ENCODE data around the gene GNGT2.
A peak's percentile ranks its signal among the peaks of the same experiment; 100 is the strongest.
"Not testable (repeated sequence)": the region's sequence is repeated elsewhere in the genome, so short reads cannot be mapped to it uniquely, and the experiment has no call there.

GNGT2 gene

DNA sequence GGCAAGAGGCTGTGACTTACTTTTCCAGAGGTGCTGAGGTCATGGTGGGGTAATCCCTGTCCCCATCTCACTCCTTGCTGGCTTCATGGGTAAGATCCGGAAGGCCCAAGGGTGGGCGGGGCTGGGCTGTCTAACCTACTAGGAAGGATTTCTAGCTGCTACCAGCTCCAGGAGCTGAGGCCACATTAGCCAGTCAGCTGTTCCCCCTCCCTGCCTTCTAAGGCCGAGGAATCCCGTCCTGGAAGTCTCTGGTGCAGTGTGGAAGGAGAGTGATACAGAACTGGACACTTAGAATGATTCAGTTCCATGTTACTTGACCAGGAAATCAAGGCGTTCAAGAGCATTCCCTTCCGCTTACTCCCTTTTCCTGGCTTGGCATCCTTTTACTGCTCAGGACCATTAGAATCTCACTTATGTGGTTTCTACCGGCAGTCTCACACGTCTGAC is 8.9 kb downstream of the GNGT2 start:
- no peak for FAIRE-seq

DNA sequence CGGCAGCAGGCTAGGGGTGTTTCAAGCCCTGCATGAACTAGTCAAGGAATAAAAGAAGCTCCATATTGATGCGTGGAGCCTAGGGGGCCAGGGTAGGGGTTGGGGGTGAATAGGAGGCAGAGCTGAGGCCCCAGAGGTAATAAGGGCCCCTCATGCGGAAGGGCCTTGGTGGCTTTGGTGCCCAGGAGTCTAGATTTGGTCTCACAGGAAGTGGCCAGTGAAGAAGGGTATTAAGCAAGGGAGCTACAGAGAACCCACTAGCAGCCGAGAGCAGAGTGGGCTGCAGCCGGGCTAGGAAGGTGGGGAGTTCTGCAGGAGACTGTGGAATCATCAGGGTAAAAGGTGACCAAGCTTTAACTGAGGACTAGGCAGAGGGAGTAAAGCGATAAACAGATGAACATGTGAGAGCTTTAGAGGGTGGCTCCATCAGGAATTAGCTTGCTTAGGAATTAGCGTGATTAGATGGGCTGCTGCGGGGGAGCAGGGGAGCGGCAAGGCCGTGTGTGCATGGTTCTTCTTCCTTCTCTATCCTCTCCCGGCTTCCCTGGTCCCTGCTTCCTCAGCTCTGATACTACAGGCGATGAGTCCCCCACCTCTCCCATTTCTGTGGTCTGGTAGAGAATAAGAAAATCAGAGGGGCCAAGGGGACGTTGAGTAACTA is 9.8 kb downstream of the GNGT2 start:
- FAIRE-seq: no peak

DNA sequence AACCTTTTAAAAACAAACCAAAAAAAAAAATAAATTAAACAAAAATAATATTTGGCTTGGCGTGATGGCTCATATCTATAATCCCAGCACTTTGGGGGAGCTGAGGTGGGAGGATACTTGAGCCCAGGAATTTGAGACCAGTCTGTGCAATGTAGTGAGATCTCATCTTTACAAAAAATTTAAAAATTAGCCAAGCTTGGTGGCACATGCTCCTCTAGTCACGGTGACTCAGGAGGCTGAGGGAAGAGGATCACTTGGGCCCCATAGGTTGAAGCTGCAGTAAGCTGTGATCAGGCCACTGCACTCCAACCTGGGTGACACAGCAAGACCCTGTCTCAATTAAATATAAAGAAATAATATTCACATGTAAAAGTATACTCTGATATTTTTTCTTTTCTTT is 12.2 kb downstream of the GNGT2 start:
- FAIRE-seq: no peak

DNA sequence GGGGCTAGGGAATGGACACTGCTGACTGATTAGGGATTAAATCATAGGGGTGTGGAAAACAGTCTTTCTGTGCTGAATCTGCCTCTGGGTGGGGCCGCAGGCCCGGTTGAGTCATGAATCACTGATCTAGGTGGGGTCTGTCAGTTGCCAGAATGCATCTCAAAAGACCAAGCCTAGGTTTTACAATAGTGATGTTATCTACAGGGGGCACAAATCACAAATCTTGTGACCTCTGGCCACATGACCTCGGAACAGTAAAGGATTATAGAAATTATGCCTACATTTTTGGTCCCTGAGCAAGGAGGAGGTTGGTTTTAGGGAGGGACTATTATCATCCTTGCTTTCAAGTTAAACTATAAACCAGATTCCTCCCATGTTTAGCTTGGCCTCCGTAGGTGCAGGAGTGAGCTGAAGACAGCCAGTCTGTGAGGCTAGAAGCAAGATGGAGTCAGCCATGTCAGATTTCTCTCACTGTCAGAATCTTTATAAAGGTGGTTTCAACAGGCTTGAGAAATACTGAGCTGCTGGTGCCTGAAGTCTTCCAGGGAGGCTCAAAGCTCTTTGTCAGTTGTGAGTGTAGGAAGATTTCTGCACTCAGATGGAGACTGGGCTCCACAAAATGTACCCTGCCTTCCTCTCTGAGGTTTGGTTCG is 12.9 kb downstream of the GNGT2 start:
- no peak for FAIRE-seq

DNA sequence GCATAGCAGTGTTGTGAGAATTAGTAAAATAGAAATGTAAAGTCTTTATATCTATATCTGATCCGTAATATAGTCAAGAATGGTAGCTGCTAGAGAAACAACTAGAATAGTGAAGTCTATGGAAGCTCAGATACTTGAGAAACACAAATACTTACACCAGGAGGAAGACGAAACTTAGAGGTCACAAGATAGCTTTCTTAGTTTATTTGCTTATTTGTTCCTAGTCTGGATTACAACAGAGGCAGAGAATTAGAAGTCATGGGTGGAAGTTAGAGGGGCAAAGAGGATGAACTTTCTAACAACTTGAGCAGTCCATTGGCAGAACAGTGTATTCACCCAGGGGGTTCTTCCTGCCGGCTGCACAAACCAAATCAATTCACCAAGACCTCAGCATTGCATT is 13.9 kb downstream of the GNGT2 start:
- FAIRE-seq: no peak

DNA sequence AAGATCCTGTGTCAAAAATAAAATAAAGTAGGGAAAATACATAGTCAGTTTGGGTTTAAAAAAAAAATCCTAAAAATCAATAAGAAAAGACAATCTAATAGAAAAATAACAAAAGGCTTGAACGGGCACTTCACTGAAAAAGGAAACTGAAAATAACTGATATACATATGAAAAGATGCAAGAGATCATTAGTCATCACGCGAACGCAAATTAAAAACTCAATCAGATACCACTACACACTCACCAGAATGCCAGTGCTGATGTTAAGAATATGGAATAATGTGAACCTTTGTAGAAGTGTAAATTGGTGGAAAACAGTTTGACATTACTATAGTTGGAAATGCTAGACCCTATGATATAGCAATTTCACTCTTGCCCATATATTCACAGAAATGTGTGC is 14.6 kb downstream of the GNGT2 start:
- FAIRE-seq: no peak

DNA sequence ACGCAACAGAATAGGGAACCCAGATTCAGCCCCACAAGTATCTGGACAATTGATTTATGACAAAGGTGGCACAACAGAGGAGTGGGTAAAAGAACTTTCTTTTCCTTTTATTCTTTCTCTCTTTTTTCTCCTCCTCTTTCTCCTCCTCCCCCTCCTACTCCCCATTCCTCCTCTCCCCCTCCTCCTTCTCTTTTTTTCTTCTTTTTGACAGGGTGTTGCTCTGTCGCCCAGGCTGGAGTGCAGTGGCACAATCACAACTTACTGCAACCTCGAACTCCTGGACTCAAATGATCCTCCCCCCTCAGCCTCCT is 16.1 kb downstream of the GNGT2 start:
- FAIRE-seq: no peak

DNA sequence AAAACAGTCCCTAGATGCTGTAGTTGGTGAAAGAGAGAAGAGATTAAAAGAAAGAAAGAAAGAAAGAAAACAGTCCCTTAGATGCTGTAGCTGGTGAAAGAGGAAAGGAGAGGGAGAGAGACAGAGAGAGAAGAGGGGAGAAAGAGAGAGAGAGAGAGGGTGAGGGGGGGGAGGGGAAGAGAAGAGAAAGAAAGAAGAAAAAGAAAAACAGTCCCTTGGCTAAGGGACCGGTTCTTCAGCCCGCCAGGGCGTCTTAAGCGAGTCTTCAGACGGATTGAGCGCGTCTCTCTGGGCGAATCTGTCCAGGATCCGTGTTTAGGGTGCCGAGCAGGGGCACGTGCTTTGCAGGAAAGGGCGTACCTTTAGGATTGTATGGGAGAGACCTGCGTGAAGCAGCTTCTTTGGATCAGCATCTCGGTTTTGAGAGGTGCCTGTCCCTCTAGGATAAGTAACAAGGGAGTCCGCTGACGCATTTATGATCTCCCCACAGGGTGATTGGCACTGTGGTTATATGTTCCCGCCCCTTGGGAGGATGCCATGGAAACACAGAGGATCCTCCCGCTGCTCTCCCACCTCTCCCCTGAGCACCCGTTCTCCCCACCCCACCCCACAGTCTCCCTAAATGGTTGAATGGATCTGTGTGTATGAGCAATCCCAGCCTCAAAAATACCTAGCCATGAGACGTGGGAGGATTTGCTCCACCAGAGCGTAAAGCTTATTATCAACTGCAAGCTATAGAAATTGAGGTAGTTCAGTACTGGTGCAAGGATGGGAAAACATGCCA is 16.7 kb downstream of the GNGT2 start:
- no peak for FAIRE-seq

DNA sequence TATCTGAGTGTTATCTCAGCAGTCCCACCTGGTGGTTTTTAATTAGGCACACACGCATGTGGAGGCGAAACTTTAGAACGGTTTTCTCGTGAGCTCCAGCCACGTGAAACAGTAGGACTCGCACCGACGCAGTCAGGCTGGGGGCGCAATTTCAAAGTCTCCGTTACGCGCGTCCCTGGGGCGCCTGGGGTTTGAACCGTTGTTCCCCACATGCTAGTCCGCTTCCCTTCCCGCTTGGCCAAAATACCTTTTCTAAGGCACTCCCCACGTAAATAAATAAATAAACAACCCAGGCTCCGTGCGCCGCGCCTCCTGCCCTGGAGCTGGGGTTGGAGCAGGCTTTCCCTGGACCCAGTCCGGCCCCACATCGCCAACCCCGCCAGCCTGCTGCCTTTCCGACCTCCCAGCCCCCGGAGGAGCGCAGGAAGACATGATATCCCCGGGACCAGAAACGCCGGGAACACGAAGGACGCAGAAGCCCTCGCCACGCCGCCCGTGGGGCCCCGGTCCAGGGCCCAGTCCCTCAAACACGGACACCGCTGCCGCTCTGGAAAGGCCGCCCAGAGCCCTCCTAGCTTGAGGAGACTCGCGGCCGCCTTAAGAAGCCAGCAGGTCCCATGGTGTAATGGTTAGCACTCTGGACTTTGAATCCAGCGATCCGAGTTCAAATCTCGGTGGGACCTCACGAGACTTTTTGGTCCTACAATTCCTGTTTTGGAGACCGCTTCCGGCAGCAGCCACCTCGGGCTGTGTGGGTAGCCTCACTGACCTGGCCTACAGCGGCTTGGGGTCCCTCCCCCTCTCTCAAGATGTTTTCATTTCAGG is 18.2 kb downstream of the GNGT2 start:
- FAIRE-seq: peak; percentile 64

DNA sequence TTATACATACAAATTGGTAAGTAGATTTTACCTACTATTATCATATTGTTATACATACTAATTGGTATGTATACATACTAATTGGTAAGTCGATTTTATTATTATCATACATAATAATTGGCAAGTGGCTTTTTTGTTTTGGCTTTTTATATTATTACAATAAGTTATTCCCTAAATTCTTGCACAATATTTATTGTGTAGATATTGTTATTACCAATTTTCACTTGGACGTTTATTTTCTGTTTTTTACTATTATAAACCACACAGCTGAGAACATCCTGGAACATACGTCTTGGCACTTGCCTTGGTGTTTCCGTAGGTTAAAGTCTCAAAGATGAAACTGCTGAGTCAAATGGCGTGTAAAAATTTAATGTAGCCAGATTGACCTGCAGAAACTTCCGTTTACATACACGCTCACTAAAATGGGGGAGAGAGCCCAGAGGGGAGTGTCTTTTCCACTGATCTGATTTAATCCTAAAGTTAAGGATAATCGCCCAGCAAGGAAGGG is 18.9 kb downstream of the GNGT2 start:
- FAIRE-seq: no peak

DNA sequence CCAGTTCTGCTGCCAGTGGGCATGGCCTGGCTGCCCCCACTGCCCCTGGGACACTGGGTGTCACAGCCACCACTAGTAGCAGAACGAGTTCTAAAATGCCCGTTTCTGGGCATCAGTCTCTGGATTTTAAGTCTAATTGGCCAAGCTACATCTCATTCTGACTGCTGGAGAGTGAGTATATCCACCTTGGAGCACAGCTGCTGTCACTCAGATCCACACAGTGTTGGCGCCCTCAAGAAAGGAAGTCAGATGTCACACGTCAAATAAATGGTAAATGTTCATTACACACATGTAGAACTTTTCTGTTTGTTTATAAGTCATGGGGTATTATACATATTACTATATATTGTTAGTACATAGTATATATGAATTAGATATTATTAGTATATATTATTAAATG is 19.4 kb downstream of the GNGT2 start:
- no peak for FAIRE-seq

DNA sequence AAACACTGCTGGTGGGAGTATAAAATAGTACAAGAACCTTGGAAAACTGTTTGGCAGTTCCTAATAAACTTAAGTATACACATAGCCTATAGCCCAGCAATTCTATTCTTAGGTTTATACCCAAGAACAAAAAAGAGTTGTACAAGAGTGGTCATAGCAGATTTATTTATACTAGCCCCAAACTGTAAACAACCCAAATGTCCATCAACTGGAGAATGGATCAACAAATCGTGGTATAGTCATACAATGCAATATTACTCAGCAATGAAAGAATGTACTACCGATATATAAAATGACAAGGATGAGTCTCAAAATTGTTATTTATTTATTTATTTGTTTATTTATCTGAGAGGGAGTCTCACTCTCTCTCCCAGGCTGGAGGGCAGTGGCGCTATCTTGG is 23.1 kb downstream of the GNGT2 start:
- FAIRE-seq: no peak

DNA sequence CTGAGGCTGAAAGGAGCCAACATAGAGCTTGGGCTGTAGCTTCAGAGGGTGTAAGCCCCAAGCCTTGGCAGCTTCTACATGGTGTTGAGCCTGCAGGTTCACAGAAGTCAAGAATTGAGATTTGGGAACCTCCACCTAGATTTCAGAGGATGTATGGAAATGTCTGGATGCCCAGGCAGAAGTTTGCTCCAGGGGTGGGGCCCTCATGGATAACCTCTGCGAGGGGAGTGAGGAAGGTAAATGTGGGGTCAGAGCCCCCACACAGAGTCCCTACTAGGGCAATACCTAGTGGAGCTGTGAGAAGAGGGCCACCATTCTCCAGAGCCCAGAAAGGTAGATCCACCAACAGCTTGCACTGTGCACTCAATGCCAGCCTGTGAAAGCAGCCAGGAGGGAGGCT is 25.0 kb downstream of the GNGT2 start:
- not testable (repeated sequence) for FAIRE-seq

DNA sequence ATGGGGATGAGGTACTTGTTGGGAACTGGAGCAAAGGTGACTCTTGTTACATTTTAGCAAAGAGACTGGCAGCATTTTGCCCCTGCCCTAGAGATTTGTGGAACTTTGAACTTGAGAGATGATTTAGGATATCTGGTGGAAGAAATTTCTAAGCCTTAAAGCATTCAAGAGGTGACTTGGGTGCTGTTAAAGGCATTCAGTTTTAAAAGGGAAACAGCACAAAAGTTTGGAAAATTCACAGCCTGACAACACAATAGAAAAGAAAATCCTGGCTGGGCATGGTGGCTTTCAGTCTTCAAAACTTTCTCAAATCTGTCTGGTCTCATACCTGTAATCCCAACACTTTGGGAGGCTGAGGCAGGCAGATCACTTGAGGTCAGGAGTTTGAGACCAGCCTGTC is 25.9 kb downstream of the GNGT2 start:
- not testable (repeated sequence) for FAIRE-seq

DNA sequence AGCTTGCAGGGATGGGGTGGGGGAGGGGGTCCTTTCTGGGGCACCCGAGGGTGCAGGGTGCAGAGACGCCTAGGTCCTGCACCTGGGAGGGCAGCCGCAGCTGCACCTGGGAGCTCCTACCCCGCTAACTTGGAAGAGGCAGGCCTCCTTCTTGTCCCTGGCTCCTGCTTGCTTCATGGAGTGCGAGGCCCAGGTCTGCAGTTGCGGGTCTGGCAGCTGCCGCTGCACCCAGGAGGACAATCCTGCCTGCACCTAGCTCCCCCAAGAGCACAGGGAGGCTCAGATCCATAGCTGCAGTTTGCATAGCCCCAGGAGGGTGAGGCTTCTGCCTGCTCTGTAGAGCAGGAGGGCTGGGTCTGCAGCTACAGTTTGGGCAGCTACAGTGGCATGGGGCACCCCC is 26.6 kb downstream of the GNGT2 start:
- FAIRE-seq: no peak

DNA sequence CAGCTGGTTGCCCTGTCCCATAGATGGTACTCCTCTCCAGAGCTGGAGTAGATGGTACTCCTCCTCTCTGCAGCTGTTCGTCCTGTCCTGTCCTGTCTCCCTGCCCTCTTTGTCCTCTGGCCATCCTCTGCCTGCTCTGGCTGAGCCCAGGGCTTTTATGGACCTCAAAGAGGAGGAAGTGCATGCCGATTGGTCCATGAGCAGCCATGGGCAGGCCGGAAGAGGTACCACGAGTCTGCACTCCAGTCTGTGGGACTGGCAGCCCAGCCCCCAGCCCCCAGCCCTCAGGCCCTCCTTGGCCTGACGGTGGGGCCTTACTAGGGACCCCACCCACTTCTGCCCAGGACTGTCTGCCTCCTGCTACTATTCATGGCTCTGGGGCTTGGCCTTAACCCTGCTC is 27.0 kb downstream of the GNGT2 start:
- no peak for FAIRE-seq

DNA sequence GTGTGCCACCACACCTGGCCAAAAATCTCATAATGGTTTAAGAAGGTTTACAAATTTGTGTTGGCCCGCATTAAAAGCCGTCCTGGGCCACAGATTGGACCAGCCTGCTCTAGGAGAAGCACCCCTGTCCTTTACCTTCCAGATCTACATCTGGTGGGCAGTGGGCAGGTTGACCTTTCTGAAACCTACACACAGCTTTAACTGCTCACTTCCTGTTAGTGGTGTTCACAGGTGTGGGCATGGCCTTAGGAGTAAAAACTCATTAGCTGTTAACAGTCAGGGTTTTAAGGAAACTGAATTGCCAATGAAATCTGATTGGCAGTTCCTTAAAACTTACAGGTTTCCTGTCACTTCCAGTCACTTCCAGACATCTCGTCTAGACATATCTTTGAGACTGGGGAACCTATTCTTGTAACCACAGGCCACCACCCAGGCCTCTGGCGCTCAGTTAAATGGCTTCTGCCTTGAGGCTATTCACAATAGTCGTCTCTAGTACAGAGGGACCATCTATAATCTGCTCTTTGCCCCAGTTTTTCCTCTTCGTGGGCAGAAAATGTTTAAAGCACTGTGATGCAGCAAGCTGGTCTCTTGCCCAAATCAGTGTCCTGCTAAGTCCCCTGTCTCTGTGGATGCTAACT is 29.3 kb downstream of the GNGT2 start:
- FAIRE-seq: no peak

DNA sequence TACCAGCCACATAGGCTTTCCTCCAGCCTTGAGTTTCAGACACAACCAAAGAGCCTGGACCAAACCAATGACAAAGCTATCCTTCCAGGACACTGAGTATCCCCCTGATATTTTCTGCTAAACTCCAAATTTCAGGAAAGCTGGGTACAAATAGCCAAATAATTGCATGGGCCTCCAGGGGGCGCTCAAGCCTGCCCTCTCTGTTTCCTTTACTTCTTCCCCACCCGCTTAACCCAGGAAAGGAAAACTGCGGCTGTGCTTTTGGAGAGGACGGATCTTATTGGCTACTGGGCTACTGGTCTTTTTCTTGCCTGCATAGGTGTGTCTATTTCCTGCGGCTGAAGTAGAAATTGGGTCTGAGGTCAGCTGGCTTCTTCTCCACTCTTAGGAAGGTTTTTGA is 30.1 kb downstream of the GNGT2 start:
- FAIRE-seq: peak; percentile 66

DNA sequence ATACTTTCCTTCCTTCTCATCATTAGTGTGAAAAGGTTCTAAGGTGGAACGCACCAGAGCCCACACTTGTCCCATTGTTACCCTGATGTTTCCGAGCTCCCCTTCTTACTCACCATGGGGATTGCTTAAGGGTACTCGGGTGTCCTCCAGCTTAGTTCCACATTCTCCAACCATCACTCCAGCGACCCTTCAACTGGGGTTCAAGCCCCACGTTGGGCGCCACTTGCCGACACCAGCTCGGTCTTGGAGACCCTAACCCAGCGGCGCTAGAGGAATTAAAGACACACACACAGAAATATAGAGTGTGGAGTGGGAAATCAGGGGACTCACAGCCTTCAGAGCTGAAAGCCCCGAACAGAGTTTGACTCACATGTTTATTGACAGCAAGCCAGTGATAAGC is 34.4 kb downstream of the GNGT2 start:
- not testable (repeated sequence) for FAIRE-seq

DNA sequence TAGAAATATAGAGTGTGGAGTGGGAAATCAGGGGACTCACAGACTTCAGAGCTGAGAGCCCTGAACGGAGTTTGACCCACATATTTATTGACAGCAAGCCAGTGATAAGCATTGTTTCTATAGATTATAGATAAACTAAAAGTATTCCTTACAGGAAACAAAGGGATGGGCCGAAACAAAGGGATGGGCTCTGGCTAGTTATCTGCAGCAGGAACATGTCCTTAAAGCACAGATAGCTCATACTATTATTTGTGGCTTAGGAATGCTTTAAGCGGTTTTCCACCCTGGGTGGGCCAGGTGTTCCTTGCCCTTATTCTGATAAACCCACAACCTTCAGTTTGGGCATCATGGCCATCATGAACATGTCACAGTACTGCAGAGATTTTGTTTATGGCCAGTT is 39.7 kb downstream of the GNGT2 start:
- FAIRE-seq: not testable (repeated sequence)

DNA sequence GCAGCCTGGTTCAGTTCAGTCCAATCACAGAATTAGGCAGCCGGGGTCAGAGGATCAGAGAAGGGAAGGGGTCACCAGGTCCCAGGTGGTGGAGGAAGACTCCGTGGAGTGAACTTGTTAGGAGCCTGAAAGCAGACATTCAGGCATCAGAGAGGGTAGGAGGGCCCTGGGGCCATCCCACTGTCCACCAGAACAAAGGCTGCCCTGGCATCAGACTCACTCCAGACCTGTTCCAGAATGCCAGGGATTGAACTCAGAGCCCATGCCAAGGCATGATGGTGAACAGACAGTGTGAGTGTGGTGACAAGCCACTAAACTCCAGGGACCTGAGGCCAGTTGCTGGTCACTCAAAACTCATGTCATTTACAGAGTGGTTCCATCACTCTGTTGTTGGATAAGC is 40.2 kb downstream of the GNGT2 start:
- FAIRE-seq: no peak

DNA sequence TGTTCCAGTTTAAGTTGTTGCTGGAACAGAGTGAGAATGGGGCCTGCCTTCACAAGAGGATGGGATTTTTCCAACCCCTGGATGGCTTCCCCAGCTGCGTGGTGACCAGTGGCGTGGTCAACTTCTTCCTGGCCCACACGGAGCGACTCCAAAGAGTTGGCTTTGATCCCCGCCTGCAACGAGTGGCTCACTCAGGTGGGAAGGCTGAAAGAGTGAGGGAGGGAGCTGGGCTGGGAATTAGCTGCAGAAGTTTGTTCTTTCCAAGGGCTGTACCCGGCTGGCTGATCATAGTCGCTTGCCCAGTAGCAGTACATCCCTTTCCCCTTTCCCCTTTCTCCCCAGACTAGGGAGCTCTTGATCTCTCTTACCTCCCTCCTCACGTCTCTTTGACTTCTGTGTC is 41.7 kb downstream of the GNGT2 start:
- no peak for FAIRE-seq

DNA sequence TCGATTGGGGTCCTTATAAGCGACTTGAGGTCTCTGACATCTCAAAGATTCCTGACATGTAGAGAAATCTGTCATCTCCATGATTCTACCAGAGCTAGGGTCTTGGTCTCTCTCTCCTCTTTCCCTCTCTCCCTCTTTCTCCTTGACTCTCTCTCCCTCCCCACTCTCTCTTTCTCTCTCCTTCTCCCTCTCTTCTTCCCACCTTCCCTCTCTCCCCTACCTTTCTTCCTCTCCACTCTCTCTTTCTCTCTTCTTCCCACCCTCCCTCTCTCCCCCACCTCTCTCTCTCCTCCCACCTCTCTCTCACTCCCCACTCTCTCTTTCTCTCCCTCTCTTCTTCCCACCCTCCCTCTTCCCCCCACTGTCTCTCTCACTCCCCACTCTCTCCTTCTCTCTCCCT is 45.2 kb downstream of the GNGT2 start:
- no peak for FAIRE-seq
